Muscle of arm (tissue), 12 donors: ENCODE data around the gene ABLIM2. TPM values are rescaled to one million over a fixed set of nuclear protein-coding genes. Genes with fewer than 3 reads are reported as not detected.
"Not testable (repeated sequence)": the region's sequence is repeated elsewhere in the genome, so short reads cannot be mapped to it uniquely, and the experiment has no call there.

Experiments
- DNase-seq: peaks from one replicate; pipeline ENCODE4 v3.0.0-alpha.2; 2013
- polyA plus RNA-seq, 12 donors: library from polyadenylated mRNA; unstranded; fragments of 120-200 nt; gene quantifications; one replicate each; pipeline ENCODE4 v1.2.1, GENCODE V29; 2013; ENCODE audit not compliant: insufficient read length in 12 of 12

Gene ABLIM2
- polyA plus RNA-seq, 12 donors = 3.8 to 23.0 (median 14.9) TPM; not detected in 1

- no peak for DNase-seq
Measured at GRCh38 chr4:8141935-8142334, 16.7 kb downstream of the ABLIM2 start.

- DNase-seq = no peak
Measured at GRCh38 chr4:8140915-8141314, 17.7 kb downstream of the ABLIM2 start.

GRCh38 chr4:8139726-8140125 lies 18.9 kb downstream of the ABLIM2 start:
- not testable (repeated sequence) for DNase-seq

GRCh38 chr4:8136972-8137710 lies 21.5 kb downstream of the ABLIM2 start:
- no peak for DNase-seq

GRCh38 chr4:8136529-8136928 lies 22.1 kb downstream of the ABLIM2 start:
- DNase-seq = no peak

- no peak for DNase-seq
Measured at GRCh38 chr4:8135666-8136065, 22.9 kb downstream of the ABLIM2 start.

GRCh38 chr4:8133897-8134563 lies 24.6 kb downstream of the ABLIM2 start:
- DNase-seq = no peak

- no peak for DNase-seq
Measured at GRCh38 chr4:8132947-8133705, 25.5 kb downstream of the ABLIM2 start.

- DNase-seq = no peak
Measured at GRCh38 chr4:8132400-8132799, 26.2 kb downstream of the ABLIM2 start.

GRCh38 chr4:8131826-8132225 lies 26.8 kb downstream of the ABLIM2 start:
- no peak for DNase-seq

GRCh38 chr4:8131210-8131609 lies 27.4 kb downstream of the ABLIM2 start:
- no peak for DNase-seq

- no peak for DNase-seq
Measured at GRCh38 chr4:8130346-8131066, 28.1 kb downstream of the ABLIM2 start.

GRCh38 chr4:8129785-8130184 lies 28.8 kb downstream of the ABLIM2 start:
- DNase-seq = no peak

GRCh38 chr4:8129136-8129535 lies 29.5 kb downstream of the ABLIM2 start:
- no peak for DNase-seq

GRCh38 chr4:8128100-8128856 lies 30.3 kb downstream of the ABLIM2 start:
- no peak for DNase-seq

GRCh38 chr4:8127051-8127826 lies 31.4 kb downstream of the ABLIM2 start:
- no peak for DNase-seq

- DNase-seq = no peak
Measured at GRCh38 chr4:8126523-8126922, 32.1 kb downstream of the ABLIM2 start.

GRCh38 chr4:8125526-8126056 lies 33.0 kb downstream of the ABLIM2 start:
- no peak for DNase-seq

- no peak for DNase-seq
Measured at GRCh38 chr4:8123870-8124269, 34.7 kb downstream of the ABLIM2 start.

GRCh38 chr4:8123389-8123788 lies 35.2 kb downstream of the ABLIM2 start:
- DNase-seq = no peak
